GM10248 (cell line): Measurements from ENCODE around the gene TACR2.

Experiments
- CTCF ChIA-PET: fragments of 300-600 bp; sonication (Branson Sonifier 250); formaldehyde crosslinking; extraction: SDS; loops from one replicate; lab custom pipeline; 2021; ENCODE audit warnings: antibody characterized with exemption; lab: Yijun Ruan, JAX
- POLR2A ChIA-PET: fragments of 350-650 bp; sonication (Branson Sonifier 250); formaldehyde crosslinking; extraction: SDS; loops from one replicate; lab custom pipeline; 2020; ENCODE audit warnings: antibody characterized with exemption; lab: Yijun Ruan, JAX
- DNase-seq: peaks from one replicate; pipeline ENCODE4 v3.0.0; 2012; ENCODE audit errors: extremely low spot score
- TF ChIP-seq, protein P1 (sequence below): IDR thresholded peaks from 2 replicates; pipeline ENCODE4 v1.5.1; 2012; ENCODE audit warnings: mild to moderate bottlenecking, low read depth; ENCODE audit errors: extremely low read depth, missing control alignments, control extremely low read depth

Gene TACR2

DNA sequence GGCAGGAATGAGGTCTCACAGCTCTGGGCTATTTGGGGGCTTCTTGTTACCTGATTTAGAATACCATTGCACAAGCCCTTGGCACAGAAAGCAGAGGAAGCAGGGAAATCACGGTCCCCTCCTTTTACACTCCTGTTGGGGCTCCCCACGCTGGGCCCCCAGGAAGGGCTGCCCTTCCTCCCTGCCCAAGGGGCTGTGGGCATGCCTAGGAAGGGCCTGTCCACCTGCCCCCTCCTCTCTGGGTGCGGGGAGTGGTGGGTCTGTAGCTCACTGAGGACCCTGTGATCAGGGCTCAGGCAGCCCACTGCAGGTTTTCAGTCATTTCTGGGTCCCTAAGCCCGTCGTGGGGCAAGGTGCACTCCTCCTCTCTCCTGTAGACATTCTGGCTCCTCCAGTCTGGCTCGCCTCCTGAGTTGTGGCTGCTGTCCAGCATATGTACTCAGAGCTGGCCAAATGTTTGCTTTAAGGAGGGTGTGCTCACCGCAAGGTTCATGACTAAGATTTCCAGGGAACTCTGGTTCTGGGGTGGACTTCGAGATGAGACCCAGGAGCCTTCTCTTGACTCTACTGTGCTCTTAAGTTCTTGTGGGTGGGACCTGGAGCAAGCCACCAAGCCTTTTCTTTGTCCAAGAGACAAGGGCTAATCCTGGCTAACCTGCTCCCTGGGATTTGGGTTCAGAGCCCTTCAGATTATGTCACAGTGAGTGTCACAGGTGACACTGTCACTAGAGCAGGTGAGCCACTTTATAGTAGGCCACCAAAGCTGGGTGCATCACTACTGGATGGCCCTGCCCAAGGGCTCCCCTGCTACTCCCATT, 56.0 kb downstream of the TACR2 start:
- TF ChIP-seq, protein P1, sequence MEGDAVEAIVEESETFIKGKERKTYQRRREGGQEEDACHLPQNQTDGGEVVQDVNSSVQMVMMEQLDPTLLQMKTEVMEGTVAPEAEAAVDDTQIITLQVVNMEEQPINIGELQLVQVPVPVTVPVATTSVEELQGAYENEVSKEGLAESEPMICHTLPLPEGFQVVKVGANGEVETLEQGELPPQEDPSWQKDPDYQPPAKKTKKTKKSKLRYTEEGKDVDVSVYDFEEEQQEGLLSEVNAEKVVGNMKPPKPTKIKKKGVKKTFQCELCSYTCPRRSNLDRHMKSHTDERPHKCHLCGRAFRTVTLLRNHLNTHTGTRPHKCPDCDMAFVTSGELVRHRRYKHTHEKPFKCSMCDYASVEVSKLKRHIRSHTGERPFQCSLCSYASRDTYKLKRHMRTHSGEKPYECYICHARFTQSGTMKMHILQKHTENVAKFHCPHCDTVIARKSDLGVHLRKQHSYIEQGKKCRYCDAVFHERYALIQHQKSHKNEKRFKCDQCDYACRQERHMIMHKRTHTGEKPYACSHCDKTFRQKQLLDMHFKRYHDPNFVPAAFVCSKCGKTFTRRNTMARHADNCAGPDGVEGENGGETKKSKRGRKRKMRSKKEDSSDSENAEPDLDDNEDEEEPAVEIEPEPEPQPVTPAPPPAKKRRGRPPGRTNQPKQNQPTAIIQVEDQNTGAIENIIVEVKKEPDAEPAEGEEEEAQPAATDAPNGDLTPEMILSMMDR, result no peak
- POLR2A ChIA-PET, result no interaction called here
- DNase-seq, result no peak
- CTCF ChIA-PET, result interaction anchor here (0.9 kb wide), 1 partner anchor 18 kb away, joined by 3 read pairs; no protein-coding TSS in a partner anchor

DNA sequence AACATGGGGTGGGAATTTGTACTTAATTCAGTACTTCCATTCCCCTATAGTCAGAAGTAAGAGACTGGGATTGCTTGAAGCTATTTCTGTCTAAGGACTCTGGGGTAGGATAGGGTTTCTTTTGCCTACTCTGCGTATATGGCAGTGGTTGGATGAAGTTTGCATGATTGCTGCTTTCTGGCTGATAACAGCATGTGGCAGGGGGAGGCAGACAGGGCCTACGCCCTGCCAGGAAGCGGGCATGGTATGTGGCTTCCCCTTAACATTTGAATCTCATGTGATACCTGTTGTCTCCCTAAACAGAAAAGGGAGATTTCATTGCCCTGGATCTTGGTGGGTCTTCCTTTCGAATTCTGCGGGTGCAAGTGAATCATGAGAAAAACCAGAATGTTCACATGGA, 57.1 kb downstream of the TACR2 start:
- no peak for DNase-seq
- TF ChIP-seq, protein P1, result no peak
- ChIA-PET CTCF (interaction anchor here (1.7 kb wide), 1 partner anchor 11 kb away, joined by 5 read pairs; no protein-coding TSS in a partner anchor), POLR2A (no interaction called here)

DNA sequence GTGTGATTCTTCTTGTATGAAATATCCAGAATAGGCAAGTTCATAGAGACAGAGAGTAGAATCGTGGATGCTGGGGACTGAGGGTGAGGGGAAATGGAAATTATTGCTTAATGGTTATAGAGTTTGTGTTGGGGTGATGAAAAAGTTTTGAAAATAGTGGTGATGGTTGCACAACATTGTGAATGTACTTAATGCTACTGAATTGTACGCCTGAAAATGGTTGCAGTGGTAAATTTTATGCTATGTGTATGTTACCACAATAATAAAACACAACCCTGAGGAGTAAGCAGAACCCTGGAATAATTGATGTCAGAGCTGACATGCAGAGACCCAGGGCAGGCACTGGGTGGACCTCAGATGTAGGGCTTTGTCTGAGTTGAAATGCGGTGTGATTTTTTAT, 57.6 kb downstream of the TACR2 start:
- TF ChIP-seq, protein P1, result no peak
- no peak for DNase-seq
- ChIA-PET POLR2A (no interaction called here), CTCF (interaction anchor here (1.7 kb wide), 1 partner anchor 10 kb away, joined by 5 read pairs; no protein-coding TSS in a partner anchor)

DNA sequence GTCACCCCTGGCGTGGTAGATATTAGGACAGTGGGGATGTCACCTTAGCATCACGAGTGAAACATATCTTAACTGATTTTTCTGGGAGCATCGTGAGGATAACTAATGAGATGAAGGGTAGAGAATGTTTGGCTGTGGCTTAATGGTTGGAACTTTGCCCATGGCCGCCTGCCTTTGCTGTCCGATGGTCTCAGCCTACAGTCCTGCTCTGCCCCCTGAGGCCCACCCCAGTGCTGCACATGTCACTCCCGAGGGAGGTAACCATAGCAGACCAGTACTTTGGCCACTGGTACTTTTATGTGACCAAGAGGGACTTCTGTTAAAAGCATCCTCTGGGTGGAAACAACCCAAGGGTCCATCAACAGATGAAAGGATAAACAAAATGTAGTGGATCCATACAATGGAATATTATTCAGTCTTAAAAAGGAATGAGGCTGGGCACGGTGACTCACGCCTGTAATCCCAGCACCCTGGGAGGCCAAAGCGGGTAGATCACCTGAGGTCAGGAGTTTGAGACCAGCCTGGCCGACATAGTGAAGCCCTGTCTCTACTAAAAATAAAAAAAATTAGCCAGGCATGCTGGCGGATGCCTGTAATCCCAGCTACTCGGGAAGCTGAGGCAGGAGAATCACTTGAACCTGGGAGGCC, 58.4 kb downstream of the TACR2 start:
- POLR2A ChIA-PET, result no interaction called here
- TF ChIP-seq, protein P1, result no peak
- no peak for DNase-seq
- CTCF ChIA-PET, result interaction anchor here (1.7 kb wide), 1 partner anchor 10 kb away, joined by 5 read pairs; no protein-coding TSS in a partner anchor

DNA sequence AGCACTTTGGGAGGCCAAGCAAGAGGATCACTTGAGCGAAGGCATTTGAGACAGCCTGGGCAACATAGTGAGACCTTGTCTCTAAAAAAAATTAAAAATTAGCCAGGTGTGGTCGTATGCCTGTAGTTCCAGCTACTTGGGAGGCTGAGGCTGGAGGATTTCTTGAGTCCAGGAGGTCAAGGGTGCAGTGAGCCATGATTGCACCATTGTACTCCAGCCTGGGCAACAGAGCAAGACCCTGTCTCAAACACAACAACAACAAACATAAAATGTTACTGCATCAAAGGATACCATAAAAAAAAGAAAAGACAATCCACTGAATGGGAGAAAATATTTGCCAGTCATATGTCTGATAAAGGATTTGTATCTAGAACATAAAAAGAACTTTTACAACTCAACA, 60.5 kb downstream of the TACR2 start:
- ChIA-PET POLR2A (interaction anchor here (1.0 kb wide), 1 partner anchor 28 kb away, joined by 4 read pairs; no protein-coding TSS in a partner anchor), CTCF (interaction anchor here (1.0 kb wide), 1 partner anchor 32 kb away, joined by 3 read pairs; no protein-coding TSS in a partner anchor)
- TF ChIP-seq, protein P1, result no peak
- no peak for DNase-seq

DNA sequence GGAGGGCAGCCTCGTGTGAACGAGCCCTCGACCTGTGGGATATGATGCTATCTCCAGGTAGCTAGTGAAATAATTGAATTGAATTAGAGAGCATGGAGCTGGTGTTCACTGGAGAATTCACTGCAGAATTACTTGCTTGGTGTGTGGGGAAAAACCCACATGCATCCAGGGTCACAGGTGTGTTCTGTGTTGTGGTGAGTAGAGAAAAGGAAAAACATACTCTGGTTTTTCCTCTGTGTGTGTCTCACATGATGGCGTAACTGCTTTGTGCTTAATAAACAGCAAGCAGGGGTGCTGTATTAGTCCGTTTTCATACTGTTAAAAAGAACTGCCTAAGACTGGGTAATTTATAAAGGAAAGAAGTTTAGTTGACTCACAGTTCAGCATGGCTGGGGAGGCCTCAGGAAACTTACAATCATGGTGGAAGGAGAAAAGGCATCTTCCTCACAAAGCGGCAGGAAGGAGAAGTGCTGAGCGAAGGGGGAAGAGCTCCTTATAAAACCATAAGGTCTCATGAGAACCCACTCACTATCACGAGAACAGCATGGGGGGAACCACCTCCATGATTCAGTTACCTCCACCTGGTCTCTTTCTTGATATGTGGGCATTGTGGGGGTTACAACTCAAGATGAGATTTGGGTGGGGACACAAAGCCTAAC, 62.6 kb downstream of the TACR2 start:
- ChIA-PET POLR2A (no interaction called here), CTCF (interaction anchor here (1.2 to 2.0 kb wide), 6 partner anchors 8 to 54 kb away, joined by 3 to 7 read pairs (median 5); no protein-coding TSS in a partner anchor)
- DNase-seq, result no peak
- TF ChIP-seq, protein P1, result no peak
